ENCODE measurements around the gene ASCL2.

The ASCL2 gene

DNA sequence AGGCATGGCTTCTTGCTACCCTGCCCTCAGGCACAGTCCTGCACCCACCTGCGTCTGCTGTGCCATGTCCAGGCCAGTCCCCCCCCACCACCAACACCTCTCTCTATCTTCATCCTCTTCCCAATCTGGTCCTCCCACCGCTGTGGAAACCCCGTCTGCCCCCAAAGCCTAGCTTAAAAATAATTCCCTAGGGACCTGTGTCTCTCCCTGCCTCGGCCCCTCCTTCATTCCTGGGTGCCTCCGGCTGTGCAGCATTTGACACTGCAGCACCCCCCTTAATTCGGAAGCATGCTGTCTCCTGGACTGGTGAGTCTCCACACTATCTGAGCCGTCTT is 2.5 kb upstream of the ASCL2 start:
- DNase-seq (ENCODE audit: low read depth, low spot score) = no peak

DNA sequence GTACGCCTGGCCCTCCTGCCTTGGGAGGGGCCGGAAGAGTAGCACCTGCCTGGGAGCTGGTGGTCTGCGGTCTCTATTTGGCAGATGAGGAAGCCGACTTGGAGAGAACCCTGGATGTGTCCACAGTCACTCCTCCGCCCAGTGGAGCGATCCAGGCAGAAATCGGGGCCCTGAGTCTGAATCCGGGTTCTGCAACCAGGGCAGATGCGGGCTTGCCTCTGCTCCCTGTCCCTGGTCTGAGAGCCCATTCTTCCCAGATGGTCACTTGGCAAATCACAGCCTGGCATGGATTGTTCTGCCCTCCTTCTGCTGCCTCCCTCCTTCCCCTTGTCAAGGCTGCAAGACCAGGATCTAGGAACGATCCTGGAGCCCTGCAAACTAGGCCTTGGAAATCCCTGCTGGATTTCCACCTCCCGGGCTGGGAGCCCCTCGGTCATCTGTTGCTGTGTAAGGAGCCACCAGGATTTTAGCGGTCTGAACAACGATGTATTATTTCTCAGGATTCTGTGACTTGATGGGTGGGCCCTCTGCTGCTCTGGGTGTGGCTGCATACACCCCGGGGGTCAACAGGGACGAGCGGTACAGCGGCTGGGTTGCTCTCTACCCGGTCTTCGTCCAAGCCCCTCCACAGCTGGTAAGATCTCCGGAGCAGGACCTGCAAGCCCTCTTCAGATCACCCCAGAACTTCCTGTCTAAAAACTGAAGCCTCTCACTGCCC is 2.0 kb upstream of the ASCL2 start:
- no peak for DNase-seq (ENCODE audit: low read depth, low spot score)

DNA sequence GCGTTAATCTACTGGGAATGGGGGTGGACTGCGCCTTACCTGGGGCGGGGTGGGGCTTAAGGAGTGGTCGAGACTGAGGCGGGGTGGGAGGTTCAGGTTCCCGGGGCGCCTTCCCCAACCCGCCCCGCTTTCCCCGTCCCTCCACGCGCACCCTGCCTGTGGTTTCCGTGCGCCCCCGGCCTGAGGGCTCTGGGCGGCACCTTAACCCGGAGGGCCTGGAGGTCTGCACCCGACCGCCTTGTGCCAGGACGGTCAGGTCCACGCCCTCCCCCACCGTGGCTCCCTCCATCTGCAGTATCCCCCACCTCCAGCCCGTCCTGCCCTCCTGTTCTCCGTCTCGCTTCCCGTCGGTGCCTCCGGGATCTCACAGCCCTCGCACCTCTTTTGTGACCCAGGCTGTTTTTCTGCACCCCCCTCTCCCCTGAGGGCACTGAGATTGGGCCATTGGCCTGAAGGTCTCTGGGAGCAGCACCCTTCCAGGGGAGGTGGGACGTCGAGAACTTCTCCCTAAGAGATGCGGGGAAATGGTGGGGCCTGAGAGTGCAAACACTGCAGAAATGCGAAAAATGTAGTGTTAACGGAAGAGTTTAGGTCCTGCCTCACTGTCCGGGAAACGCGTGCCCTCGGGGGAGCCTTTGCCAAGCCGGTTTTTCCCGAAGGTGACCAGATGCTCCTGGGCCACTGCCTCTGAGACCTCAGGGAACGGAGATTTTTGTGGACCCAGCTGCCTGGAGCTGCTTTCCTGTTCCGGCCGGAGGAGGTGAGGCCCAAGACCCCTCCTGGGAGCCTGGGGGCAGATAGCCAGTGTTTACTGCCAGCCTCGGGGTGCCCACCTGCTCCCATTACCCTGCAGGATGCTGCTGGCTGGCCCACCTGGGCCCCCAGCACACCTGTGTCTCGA is 1.2 kb upstream of the ASCL2 start:
- no peak for DNase-seq (ENCODE audit: low read depth, low spot score)

DNA sequence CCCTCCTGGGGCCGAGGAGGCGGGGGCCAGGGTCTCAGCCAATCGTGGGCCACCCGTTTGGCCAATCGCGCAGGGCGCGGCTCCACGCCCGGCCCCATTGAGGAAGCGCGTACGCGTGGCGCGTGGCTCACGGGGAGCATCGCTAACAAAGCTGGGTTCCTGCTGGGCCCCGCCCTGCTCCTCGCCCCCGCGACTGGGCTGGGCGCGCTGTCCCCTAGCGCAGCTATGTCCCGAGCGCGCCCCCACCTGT is 614 bp upstream of the ASCL2 start:
- DNase-seq (ENCODE audit: low read depth, low spot score) = no peak

DNA sequence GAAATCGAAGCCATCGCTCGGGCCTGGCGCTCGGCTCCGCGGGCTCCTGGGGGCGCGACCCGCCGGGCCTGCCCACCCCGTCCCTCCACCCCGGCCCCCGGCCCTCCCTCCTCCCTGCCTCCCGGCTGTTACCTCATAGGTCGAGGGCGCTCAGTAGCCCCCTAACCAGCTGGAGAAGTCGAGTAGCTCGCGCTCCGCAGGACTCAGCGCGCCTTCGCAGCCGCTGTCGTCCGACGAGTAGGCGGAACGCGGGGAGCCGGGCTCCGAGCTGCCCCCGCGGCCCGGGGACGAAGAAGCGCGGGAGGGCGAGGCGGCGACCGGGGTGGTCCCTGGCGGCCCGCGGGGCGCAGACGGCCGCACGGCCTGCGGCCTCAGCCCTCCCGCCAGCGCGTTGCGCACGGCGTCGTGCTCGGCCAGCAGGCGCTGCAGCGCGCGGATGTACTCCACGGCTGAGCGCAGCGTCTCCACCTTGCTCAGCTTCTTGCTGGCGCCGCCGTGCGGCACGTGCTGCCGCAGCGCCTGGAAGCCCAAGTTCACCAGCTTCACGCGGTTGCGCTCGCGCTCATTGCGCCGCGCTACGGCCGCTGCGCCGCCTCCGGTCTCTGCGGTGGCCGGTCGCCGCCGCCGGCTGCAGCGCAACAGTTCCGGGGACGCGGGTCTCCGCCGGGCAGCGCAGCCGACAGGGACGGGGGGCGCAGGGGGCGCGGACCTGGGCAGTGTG is 627 bp downstream of the ASCL2 start:
- DNase-seq (ENCODE audit: low read depth, low spot score) = peak; percentile 77

DNA sequence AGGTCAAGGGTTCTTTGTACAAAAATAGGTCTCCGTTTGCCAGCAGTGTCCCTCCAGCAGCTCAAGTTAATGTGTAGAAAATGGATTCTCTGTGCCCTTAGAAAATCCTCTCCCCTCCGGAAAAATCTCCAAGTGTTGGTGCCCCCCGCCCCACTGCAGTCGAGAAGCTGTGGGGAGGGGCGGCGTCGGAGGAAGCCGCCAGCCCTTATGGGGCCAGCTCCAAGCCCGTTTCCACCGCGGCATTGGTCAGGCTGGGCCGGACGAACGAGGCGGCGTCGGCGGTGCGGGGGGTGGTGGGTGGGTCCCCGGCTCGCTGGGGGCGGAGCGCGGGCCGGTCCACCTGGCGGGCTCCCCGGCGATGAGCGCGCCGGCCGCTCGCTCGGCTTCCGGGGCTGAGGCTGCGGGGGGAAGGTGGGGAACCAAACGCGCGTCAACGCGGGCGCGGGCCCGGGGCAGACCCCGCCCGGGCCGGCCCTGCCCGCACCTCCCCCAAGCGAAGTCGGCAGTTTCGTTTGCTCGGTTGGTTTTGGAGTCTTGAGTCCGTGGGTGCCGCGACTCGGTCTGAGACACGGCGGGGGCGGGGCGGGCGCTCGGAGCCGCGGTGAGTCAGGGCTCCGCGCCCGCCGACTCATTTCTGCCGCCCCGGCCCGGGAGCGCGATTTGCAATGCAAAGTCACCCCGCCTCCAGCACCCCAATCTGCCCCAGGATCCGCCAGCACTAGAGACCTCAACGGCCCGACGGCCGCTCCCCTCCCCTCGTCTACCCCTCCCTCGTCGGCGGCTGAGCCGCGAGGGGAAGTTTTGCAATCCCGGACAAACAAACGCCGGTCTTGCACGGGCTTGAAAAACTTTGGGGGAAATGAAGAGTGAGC is 1.4 kb downstream of the ASCL2 start:
- no peak for DNase-seq (ENCODE audit: low read depth, low spot score)

DNA sequence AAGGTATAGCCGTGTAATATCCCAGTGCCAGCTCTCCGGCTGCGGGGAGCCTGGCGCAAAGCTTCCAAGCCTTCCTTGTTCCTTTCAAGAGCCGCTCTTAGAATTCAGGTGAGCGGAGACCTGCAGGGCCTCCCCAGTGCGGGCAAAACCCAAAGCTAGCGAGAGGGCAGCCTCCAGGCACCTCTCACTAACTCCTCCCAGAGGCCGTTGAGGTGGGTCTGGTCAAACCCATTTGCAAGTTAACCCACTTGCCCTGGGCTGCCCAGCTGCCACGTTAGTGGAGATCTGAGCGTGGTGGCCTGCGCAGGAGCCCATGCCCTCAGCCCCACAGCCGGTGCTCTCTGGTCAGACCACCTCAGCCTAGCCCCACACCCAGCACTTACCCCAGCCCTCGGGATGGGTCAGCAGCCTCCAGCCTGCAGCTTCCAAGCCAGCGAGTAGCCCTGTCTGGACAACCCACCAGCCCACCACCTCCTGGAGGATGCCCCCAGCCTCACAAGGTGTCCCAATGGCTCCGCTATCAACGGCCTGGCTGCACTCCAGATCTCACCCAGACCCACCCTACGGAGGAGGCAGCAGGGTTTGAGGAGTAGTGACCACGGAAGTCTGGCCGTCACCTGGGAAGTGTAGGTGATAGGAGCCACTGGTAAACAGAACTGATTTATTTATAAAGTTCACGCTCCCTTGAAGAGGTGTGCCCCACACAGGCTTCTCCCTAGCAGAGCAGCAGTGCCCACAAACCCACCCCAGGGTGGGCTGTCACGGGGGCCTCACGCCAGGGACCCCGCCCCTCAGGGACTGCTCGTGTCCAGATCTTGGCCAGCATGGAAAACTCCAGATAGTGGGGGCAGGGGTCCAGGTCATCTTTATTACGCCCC is 2.3 kb downstream of the ASCL2 start:
- DNase-seq (ENCODE audit: low read depth, low spot score) = no peak

DNA sequence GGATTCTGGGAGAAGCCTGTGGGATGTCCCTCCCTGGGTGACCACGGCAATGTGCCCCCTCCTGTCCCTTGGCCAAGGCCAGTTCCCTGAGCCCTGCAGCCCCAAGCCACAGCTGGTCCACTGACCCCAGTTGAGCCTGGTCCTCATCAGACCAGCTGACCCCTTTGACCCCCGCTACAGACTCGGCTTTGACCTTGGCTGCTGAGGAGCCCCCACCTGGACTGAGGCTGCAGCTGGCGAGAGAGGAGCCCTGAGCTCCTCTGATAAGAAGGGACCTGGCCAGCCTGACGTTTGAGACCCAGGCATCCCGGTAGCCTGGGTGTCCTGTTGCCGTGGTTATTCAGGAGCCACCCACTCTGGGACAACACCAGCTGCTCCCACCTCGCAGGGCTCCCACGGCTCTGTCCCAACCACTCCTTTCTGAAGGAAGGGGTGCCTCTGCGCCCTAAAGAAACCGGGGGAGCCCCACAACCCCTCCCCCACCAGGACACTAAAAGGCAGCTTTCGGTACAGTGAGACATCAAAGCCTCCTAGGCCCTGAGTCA is 3.0 kb downstream of the ASCL2 start:
- DNase-seq (ENCODE audit: low read depth, low spot score) = no peak

DNA sequence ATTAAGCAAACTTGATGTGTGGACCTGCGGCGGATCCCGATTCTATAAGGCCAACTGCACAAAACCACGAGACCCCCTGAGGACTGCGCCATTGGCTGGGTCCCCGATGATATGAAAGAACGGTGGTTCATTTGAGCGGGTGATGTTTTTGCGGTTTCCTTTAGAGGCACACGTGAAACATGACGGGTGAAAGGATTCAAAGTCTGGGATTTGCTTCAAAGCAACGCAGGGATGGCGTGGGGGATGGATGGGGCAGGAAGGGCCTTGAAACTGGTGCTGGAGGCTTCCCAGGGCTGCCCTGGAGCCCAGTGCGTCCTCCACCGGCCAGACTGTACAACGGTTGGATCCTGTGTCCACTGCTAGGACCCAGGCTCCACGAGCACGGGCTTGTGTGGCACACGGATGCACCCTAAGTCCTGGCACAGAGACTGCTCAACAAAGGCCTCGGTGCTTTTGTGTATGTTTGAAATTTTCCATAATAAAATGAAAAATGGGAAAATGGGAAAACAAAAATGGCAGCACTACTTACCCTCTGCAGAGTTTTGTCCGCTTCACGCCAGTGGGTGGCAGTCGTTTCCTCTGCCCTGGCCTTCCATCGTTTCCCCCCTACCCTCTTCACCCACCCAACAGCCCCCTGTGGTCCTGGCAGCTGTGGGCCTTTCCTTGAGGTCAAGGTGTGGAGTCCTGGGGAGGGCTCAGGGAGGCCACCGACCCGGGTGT is 3.6 kb downstream of the ASCL2 start:
- DNase-seq (ENCODE audit: low read depth, low spot score) = no peak

DNA sequence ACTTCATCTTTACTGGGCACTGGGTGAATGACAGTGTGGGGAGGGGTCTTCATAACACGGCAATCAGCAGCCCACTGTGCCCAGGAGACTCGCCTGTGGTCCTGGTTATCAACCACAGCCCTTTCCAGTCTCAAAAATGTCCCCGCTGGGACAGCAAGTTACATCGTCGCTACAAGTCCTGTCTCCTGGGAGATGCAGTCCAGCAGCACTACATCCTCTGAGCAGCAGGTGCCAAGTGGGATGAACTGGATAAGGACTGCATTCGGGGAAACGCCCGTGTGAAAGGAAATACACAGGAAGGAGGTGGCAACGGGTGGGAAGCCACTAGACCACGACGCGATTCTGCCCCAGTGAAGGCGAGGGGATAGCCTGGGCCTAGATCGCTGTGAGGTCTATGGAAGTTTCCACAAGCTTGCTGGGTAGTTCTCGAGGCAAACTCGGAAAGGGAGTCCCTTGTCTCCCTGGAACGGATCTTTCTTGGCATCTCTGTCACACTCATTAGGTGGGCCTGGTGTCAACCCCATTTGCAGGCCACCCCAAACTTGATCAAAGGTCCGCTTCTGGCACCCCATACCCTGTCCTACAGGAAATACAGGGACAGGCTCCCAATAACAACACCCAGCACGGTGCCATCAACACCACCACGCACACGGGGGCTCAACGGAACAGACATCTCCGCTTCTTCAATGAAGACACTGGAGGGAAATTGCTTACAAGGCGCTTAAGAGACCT is 4.4 kb downstream of the ASCL2 start:
- DNase-seq (ENCODE audit: low read depth, low spot score) = no peak

DNA sequence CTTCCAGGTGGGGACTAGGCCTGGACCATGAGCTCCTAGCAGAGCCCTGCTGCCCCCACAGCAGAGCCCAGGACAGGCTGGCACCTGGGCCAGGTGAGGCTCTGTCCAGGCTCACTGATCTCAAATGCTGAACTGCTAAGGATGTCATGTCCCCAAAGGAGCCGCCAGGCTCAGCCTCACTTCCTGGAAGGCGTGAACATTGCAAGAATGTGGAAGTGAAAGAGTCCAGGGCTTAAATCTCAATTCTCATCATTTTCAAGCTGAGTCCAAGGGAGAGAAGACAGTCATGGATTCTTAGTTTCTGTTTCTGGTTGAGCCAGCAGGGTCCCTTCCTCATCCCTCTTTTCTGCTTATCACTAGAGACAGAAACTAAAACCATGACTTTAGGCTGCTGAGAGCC is 5.0 kb downstream of the ASCL2 start:
- DNase-seq (ENCODE audit: low read depth, low spot score) = no peak

DNA sequence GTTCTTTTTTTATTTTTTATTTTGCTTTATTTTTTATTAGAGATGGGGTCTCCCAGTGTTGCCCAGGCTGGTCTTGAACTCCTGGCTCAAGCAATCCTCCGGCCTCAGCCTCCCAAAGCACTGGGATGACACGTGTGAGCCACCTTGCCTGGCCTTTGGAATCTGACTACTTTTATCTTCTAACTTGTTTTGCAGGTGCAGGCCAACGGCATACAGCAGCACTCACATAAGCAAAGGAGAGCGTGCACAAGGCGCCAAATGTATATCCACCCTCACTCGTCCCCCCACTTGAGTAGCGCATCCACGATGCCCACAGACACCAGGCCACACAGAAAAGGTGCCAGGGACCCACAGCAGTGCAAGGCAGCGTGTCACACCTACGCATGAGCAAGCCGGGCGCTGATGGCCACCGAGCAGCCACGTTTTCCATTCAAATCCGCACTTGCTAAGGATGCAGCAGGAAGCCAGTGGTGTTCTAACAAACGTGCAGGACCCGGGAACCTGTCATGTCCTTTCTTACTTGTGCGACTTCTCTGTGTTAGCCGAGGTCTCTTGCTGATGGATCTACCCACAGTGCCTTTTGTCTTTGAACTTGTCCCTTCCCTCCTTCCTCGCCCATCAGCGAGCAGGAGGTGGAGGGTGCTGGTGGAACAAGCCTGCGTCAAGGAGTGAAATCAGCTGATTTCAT is 5.9 kb downstream of the ASCL2 start:
- DNase-seq (ENCODE audit: low read depth, low spot score) = no peak

DNA sequence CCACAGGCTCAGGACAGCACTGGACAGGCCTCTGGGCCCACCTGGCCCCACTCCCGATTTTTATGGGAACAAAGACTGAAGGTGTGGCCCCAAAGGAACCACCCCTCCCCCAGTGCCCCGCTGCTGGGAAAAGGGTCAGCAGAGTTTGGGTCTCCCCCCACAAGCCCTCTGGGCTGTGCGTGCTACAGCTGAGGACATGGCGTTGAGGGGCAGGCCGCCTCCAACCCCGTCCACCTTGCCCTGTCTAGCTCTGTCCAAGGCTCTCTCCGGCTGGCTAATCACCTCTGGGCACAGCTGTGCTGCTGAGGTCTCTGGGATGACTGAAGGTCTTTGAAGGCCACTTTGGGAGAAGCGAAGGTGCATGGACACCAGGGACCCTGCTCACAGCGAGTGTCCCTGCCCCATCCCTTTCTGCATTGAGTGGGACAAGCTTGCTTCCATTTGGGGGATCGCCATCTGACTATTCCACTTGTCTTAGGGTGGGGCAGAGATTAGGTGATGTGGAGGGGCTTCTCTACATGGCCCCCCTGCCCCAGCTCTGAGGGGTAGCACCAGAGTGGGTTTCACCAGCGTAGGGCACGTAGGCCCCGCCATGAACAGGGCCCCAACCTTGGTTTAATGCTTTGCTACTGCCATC is 6.5 kb downstream of the ASCL2 start:
- DNase-seq (ENCODE audit: low read depth, low spot score) = no peak

DNA sequence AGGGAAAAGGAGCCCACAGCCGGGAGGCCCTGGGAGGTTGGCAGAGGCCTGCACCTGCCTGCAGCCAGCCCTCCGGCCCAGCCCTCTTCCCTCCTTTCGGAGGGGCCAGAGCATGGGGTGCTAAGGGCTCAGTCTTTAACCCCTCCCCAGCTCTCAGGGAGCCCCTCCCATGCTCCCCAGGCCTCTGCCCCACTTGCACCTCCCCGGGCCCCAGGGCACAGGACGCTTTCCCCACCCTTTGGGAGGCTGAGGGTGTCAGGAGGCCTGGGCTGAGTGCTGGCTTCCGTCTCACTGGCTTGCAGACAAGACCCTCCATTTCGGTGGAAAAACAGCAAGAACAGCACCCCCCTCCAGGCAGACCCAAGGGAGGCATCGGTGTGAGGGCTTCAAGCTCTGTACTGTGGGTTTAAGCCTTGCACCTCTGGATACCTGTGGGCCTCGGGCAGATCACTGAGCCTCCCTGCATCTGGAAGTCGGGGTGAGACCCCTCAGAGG is 7.3 kb downstream of the ASCL2 start:
- DNase-seq (ENCODE audit: low read depth, low spot score) = no peak

DNA sequence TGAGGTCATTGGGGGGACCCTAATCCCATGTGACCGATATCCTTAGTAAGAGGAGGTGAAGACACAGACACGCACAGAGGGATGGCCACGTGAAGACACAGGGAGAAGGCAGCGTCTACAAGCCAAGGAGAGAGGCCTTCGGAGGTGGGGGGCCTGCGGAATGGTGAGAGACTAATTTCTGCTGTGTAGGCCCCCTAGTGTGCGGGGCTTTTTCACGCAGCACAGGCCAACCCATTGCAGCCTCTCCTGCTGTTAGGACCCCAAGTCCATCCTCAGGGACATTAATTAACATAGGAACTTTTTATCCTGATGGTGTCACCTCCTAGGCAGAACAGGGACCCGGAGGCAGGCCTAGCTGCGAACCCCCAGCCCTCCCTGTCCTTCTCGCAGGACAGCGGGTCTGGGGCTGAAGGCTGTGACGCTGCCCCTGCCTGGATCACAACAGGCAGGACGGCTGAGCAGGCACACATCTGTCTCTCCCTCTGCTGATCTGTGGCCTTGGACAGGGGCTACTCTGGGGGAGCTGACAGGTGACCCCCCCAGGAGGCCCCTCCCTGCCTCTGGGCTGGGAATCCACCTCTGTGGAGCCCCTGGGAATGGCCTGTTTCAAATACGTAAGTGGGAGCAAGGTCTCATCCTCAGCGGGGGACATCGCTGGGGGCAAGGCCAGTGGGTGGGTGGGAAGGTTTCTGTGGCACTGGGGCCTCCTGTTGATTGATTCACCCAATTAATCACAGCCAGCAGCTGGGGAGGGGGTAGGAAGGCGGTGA is 7.9 kb downstream of the ASCL2 start:
- no peak for DNase-seq (ENCODE audit: low read depth, low spot score)

DNA sequence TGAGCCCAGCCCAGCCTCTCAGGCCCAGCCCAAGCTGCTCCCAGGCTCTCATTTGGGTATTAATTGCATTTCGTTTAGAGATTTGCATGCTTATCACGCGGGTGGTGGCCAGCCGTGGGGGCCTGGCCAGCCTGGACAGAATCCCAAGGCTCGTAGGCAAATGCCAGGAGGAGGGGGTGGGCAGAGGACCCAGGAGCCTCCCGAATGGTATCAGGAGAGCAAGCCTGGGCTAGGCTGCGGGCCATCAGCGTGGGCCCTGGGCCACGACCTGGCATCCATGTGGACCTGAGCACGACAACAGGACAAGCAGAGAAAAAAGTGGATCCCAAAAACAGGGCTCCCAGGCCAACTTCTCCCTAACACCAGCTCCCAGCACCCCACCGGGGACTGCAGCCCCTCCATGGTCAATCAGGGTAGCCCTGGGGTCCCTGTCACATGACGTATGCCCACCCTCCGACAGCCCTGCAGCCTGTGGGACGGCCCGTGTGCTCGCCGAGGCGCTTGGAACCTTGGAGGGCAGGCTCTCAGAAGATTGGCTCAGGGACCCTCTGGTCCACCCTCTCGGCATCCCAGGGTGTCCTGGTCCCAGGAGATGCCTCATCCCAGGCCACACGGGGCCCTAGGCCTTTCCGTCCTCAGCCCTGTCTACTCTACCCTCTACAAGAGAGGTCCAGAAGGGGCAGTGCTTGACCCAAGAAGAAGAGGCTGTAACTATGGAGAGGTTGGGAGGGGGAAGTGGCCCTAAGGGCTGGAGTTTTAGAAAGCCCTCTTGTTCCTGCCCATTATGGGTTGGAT is 8.8 kb downstream of the ASCL2 start:
- DNase-seq (ENCODE audit: low read depth, low spot score) = no peak

Data from iPS DF 19.7 (cell line).